ENCODE measurements around the gene KCNK17.

The KCNK17 gene

GRCh38 chr6:39274903-39275302, 39.3 kb downstream of the KCNK17 start:
- no peak overlapping the region for H3K27ac ChIP-seq
- DNase-seq (ENCODE audit: low read depth, low spot score) = no peak

- no peak overlapping the region for H3K27ac ChIP-seq
- no peak for DNase-seq (ENCODE audit: low read depth, low spot score)
These were observed 39.7 kb downstream of the KCNK17 start for GRCh38 chr6:39274471-39274870.

- DNase-seq (ENCODE audit: low read depth, low spot score) = no peak
- H3K27ac ChIP-seq = no peak overlapping the region
These were observed 40.8 kb downstream of the KCNK17 start for GRCh38 chr6:39273406-39273821.

- no peak for DNase-seq (ENCODE audit: low read depth, low spot score)
- no peak overlapping the region for H3K27ac ChIP-seq
These were observed 44.3 kb downstream of the KCNK17 start for GRCh38 chr6:39269961-39270360.

- DNase-seq (ENCODE audit: low read depth, low spot score) = no peak
- H3K27ac ChIP-seq = no peak overlapping the region
These were observed 45.5 kb downstream of the KCNK17 start for GRCh38 chr6:39268721-39269120.

GRCh38 chr6:39268171-39268570, 46.0 kb downstream of the KCNK17 start:
- H3K27ac ChIP-seq = no peak overlapping the region
- DNase-seq (ENCODE audit: low read depth, low spot score) = no peak

- no peak for DNase-seq (ENCODE audit: low read depth, low spot score)
- H3K27ac ChIP-seq = no peak overlapping the region
These were observed 47.4 kb downstream of the KCNK17 start for GRCh38 chr6:39266782-39267355.

- no peak for DNase-seq (ENCODE audit: low read depth, low spot score)
- H3K27ac ChIP-seq = no peak overlapping the region
These were observed 47.8 kb downstream of the KCNK17 start for GRCh38 chr6:39266375-39266774.

- DNase-seq (ENCODE audit: low read depth, low spot score) = no peak
- H3K27ac ChIP-seq = no peak overlapping the region
These were observed 50.7 kb downstream of the KCNK17 start for GRCh38 chr6:39263303-39264037.

GRCh38 chr6:39261751-39262150, 52.5 kb downstream of the KCNK17 start:
- DNase-seq (ENCODE audit: low read depth, low spot score) = no peak
- H3K27ac ChIP-seq = no peak overlapping the region

- no peak for DNase-seq (ENCODE audit: low read depth, low spot score)
- H3K27ac ChIP-seq = no peak overlapping the region
These were observed 53.3 kb downstream of the KCNK17 start for GRCh38 chr6:39260953-39261352.

- H3K27ac ChIP-seq = no peak overlapping the region
- DNase-seq (ENCODE audit: low read depth, low spot score) = no peak
These were observed 53.8 kb downstream of the KCNK17 start for GRCh38 chr6:39260456-39260855.

- no peak overlapping the region for H3K27ac ChIP-seq
- DNase-seq (ENCODE audit: low read depth, low spot score) = no peak
These were observed 57.8 kb downstream of the KCNK17 start for GRCh38 chr6:39256294-39256940.

- H3K27ac ChIP-seq = no peak overlapping the region
- DNase-seq (ENCODE audit: low read depth, low spot score) = no peak
These were observed 59.2 kb downstream of the KCNK17 start for GRCh38 chr6:39254999-39255535.

GRCh38 chr6:39251406-39251805, 62.8 kb downstream of the KCNK17 start:
- H3K27ac ChIP-seq = no peak overlapping the region
- no peak for DNase-seq (ENCODE audit: low read depth, low spot score)

GRCh38 chr6:39250507-39250906, 63.7 kb downstream of the KCNK17 start:
- H3K27ac ChIP-seq = no peak overlapping the region
- no peak for DNase-seq (ENCODE audit: low read depth, low spot score)

GRCh38 chr6:39249278-39249677, 64.9 kb downstream of the KCNK17 start:
- no peak for DNase-seq (ENCODE audit: low read depth, low spot score)
- H3K27ac ChIP-seq = no peak overlapping the region

All from epithelial cell of prostate (primary cell).